Activated CD4-positive, alpha-beta memory T cell treated with anti-CD3 and anti-CD28 coated beads for 36 hours (primary cell): ENCODE data around the gene RUNX3. TPM values are rescaled to one million over a fixed set of nuclear protein-coding genes. Genes with fewer than 3 reads are reported as not detected.
A peak's percentile ranks its signal among the peaks of the same experiment; 100 is the strongest.

Experiments
- CTCF ChIA-PET: fragments of 350-600 bp; sonication (Branson Sonifier 250); formaldehyde crosslinking; loops from one replicate; lab custom pipeline; 2021; ENCODE audit warnings: antibody characterized with exemption, inconsistent platforms; lab: Charles Lee
- POLR2A ChIA-PET: fragments of 350-600 bp; sonication (Branson Sonifier 250); formaldehyde crosslinking; loops from one replicate; lab custom pipeline; 2021; ENCODE audit warnings: antibody characterized with exemption; lab: Charles Lee
- DNase-seq: peaks from one replicate; pipeline ENCODE4 v3.0.0-alpha.2; 2020
- H3K27ac Mint-ChIP-seq: one replicate; pipeline ENCODE4 v1.8.0; 2021; ENCODE audit warnings: mixed read lengths
- H3K27me3 Mint-ChIP-seq: one replicate; pipeline ENCODE4 v1.8.0; 2021; ENCODE audit warnings: mixed read lengths
- H3K36me3 Mint-ChIP-seq: one replicate; pipeline ENCODE4 v1.8.0; 2021; ENCODE audit warnings: mixed read lengths
- H3K4me1 Mint-ChIP-seq: one replicate; pipeline ENCODE4 v1.8.0; 2021; ENCODE audit warnings: low read depth, mixed read lengths
- H3K4me3 Mint-ChIP-seq: one replicate; pipeline ENCODE4 v1.8.0; 2021; ENCODE audit warnings: mild to moderate bottlenecking, mixed read lengths
- H3K9me3 Mint-ChIP-seq: one replicate; pipeline ENCODE4 v1.8.0; 2021; ENCODE audit warnings: mixed read lengths
- intact Hi-C: fragments of 100-400 bp; cut with micrococcal nuclease; formaldehyde crosslinking; loops from one replicate; pipeline ENCODE4 v1.15.1; 2023
- total RNA-seq, 2 experiments: library from RNA; stranded (reverse); gene quantifications; one replicate each; pipeline ENCODE4 v1.2.3, GENCODE V29; 2021

The RUNX3 gene
- total RNA-seq, 2 experiments from 2014 or later, result 153 to 155 TPM

GRCh38 chr1:24890887-24891286 lies 39.2 kb downstream of the RUNX3 start:
- no peaks in the 10 kb centered on the region for H3K27me3 Mint-ChIP-seq
- no peak overlapping the region for H3K4me3 Mint-ChIP-seq
- peaks cover 10% of the 10 kb centered on the region for H3K36me3 Mint-ChIP-seq
- CTCF ChIA-PET, result interaction anchor here (1.1 kb wide), 1 partner anchor 202 kb away, joined by 3 read pairs; no protein-coding TSS in a partner anchor
- intact Hi-C loops, result no loop called here
- no peak for DNase-seq
- POLR2A ChIA-PET, result no interaction called here
- H3K4me1 Mint-ChIP-seq, result no peaks in the 10 kb centered on the region
- no peak overlapping the region for H3K27ac Mint-ChIP-seq
- H3K9me3 Mint-ChIP-seq, result peaks cover 16% of the 10 kb centered on the region

DNA sequence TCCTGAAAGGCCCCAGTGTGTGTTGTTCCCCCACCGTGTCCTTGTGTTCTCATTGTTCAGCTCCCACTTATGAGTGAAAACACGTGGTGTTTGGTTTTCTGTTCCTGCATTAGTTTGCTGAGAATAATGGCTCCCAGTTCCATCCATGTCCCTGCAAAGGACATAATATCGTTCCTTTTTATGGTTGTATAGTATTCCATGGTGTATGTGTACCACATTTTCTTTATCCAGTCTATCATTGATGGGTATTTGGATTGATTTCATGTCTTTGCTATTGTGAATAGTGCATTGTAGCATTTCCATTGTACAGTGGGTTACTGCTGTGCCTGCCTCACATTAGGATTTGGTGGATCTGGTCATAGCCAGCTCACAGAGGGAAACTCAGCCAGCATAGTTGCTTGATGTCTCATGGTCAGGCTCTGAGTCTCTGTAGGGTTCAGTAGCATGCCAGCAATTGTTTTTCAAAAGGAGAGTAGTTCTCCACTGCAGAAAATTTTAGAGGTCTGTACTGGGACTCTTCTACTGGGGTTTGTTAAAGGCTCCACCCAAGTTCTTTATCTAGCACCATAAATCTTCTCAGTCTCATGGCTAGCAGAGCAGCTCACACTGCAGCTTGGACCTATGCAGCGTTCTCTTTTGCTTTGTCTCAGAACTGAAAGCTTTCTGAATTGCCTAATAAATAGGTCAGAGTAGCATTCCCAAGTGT lies 41.0 kb downstream of the RUNX3 start:
- Mint-ChIP-seq H3K27ac (no peak overlapping the region), H3K4me1 (no peaks in the 10 kb centered on the region), H3K9me3 (peaks cover 23% of the 10 kb centered on the region), H3K27me3 (no peaks in the 10 kb centered on the region), H3K4me3 (no peak overlapping the region), H3K36me3 (peaks cover 16% of the 10 kb centered on the region)
- POLR2A ChIA-PET, result no interaction called here
- CTCF ChIA-PET, result no interaction called here
- intact Hi-C loops, result no loop called here
- no peak for DNase-seq

DNA sequence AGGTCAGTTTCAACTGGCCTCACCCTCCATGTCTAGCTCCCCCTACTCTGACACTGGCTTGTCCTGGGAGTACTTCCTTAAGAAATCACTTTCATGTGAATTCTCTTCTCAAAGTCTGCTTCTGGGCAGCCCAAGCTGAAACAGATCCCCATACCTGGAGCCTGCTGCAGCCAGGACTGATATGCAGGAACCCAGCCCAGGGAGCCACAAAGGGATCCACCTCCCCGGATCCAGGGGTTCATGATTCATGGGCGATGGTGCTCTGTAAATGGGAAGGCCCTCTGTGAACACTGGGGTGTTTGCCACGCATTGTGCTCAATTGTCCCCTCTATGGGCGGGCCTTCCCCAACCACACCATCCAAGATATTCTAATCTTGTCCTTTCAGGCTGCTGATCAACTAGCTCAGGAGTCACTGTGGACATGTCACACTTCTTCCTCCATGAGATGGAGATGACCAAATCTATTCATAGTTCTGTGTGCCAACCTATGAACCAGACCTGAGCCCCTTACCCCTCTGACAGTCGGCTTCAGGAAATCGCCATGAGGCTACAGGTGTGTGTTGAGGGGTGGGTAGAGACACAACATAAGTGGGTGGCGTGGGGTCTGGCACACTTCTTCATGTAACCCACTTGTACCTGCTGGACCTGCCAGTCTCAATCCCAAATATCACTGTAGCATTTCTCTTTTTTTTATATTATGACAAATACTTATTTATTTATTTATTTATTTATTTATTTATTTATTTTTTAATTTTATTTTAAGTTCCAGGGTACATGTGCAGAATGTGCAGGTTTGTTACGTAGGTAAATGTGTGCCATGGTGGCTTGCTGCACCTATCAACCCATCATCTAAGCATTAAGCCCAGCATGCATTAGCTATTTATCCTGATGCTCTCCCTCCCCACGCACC lies 41.8 kb downstream of the RUNX3 start:
- peak; percentile 3 for DNase-seq
- POLR2A ChIA-PET, result interaction anchor here (0.7 kb wide), 1 partner anchor 18 kb away, joined by 3 read pairs; no protein-coding TSS in a partner anchor
- peaks cover 30% of the 10 kb centered on the region for H3K9me3 Mint-ChIP-seq
- intact Hi-C loops, result no loop called here
- CTCF ChIA-PET, result no interaction called here
- H3K36me3 Mint-ChIP-seq, result peaks cover 18% of the 10 kb centered on the region
- H3K4me1 Mint-ChIP-seq, result no peaks in the 10 kb centered on the region
- H3K27me3 Mint-ChIP-seq, result no peaks in the 10 kb centered on the region
- no peak overlapping the region for H3K4me3 Mint-ChIP-seq
- H3K27ac Mint-ChIP-seq, result no peak overlapping the region

GRCh38 chr1:24886241-24886640 lies 43.8 kb downstream of the RUNX3 start:
- ChIA-PET POLR2A (no interaction called here), CTCF (interaction anchor here (1.2 kb wide), 1 partner anchor 12 kb away, joined by 6 read pairs; no protein-coding TSS in a partner anchor)
- Mint-ChIP-seq H3K9me3 (peaks cover 18% of the 10 kb centered on the region), H3K4me1 (no peaks in the 10 kb centered on the region), H3K27me3 (no peaks in the 10 kb centered on the region), H3K36me3 (peaks cover 8% of the 10 kb centered on the region), H3K27ac (no peak overlapping the region), H3K4me3 (no peak overlapping the region)
- intact Hi-C loops, result no loop called here
- no peak for DNase-seq

DNA sequence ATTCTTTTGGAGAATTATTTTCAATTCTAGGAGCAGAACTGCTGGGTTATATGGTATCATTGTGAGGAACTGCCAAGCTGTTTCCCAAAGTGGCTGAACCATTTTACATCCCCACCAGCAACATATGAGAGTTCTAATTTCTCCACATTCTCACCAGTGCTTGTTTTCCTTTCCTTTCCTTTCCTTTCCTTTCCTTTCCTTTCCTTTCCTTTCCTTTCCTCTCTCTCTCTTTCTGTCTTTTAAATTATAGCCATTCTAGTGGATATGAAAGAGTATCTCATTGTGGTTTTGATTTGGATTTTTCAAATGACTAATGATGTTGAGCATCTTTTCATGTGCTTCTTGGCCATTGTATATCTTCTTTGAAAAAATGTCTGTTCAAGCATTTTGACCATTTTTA lies 45.3 kb downstream of the RUNX3 start:
- POLR2A ChIA-PET, result no interaction called here

DNA sequence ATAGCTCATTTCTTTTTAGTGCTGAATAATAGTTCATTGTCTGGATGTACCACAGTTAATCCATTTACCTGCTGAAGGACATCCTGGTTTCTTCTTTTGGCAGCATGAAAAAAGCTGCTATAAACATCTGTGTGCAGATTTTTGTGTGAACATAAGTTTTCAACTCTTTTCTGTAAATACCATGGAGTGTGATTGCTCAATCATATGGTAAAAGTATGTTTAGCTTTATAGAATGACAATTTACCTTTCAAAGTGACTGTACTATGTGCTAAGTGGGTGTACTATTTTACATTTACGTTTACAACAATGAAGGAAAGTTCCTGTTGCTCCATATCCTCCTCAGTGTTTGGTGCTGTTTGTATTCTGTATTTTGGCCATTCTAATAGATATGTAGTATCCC lies 49.0 kb downstream of the RUNX3 start:
- Mint-ChIP-seq H3K4me3 (no peak overlapping the region), H3K36me3 (peaks cover 8% of the 10 kb centered on the region), H3K27me3 (no peaks in the 10 kb centered on the region), H3K4me1 (no peaks in the 10 kb centered on the region), H3K27ac (no peak overlapping the region), H3K9me3 (peaks cover 18% of the 10 kb centered on the region)
- DNase-seq, result no peak
- ChIA-PET POLR2A (no interaction called here), CTCF (interaction anchor here (1.5 kb wide), 1 partner anchor 17 kb away, joined by 5 read pairs; no protein-coding TSS in a partner anchor)
- intact Hi-C loops, result no loop called here

More for the DNA sequence above, 45.3 kb downstream of the RUNX3 start:
- CTCF ChIA-PET, result no interaction called here
- H3K4me3 Mint-ChIP-seq, result no peak overlapping the region
- peaks cover 8% of the 10 kb centered on the region for H3K36me3 Mint-ChIP-seq
- intact Hi-C loops, result no loop called here
- H3K27ac Mint-ChIP-seq, result no peak overlapping the region
- H3K9me3 Mint-ChIP-seq, result peaks cover 18% of the 10 kb centered on the region
- H3K4me1 Mint-ChIP-seq, result no peaks in the 10 kb centered on the region
- no peaks in the 10 kb centered on the region for H3K27me3 Mint-ChIP-seq
- no peak for DNase-seq

DNA sequence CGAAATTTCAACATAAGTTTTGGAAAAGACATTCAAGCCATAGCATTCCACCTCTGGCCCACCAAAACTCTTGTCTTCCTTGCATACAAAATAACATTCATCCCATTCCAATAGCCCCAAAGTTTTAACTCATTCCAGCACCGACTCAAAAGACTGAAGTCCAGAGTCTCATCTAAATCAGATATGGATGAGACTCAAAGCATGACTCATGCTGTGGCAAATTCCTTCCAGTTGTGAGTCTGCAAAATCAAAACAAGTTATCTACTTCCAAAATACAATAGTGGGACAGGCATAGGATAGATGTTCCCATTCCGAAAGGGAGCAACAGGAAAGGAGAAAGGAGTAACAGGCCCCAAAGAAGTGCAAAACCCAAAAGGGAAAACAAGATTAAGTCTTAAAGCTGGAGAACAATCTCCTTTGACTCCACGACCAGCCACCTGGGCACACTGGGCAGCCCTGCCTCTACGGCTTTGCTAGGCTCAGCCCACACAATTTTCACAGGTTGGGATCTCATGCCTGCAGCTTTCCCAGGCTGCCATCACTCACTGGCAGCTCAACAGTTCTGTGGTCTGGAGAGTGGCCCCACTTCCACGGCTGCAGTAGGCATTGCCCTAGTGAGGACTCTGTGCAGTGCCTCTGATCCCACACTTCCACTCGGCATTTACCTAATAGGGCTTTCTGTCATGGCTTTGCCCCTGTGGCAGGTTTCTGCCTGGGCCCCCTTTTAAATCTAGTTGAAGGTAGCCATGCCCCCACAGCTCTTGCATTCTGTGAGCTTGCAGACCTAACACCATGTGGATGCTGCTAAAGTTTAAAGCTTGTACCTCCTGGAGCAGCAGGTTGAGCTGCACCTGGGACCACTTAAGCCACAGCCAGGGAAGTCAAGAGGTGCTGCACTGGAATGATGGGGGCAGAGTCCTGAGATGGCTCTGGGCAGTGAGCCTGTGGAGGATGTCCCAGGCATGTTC lies 51.0 kb downstream of the RUNX3 start:
- ChIA-PET POLR2A (no interaction called here), CTCF (interaction anchor here (1.0 to 1.5 kb wide), 2 partner anchors 19 to 269 kb away, joined by 3 to 5 read pairs; no protein-coding TSS in a partner anchor)
- Mint-ChIP-seq H3K4me1 (no peaks in the 10 kb centered on the region), H3K36me3 (peaks cover 1% of the 10 kb centered on the region), H3K27ac (no peak overlapping the region), H3K27me3 (no peaks in the 10 kb centered on the region), H3K4me3 (no peak overlapping the region), H3K9me3 (peaks cover 10% of the 10 kb centered on the region)
- DNase-seq, result no peak
- intact Hi-C loops, result no loop called here

DNA sequence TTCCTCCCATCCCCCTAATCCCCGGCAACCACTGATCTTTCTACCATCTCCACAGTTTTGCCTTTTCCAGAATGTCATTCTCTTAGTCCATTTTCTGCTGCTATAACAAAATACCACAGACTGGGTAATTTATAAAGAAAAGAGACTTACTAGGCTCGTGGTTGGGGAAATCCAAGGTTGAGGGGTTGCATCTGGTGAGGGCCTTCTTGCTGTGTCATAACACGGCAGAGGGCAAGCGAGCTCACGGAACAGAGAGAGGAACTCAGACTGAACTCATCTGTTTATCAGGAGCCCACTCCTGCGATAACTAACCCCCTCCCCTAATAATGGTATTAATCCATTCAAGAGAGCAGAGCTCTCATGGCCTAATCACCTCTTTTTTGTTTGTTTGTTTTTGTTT lies 52.0 kb downstream of the RUNX3 start:
- H3K27ac Mint-ChIP-seq, result no peak overlapping the region
- DNase-seq, result peak; percentile 7
- H3K36me3 Mint-ChIP-seq, result no peaks in the 10 kb centered on the region
- no peaks in the 10 kb centered on the region for H3K4me1 Mint-ChIP-seq
- ChIA-PET CTCF (interaction anchor here (0.8 kb wide), 1 partner anchor 18 kb away, joined by 3 read pairs; no protein-coding TSS in a partner anchor), POLR2A (no interaction called here)
- intact Hi-C loops, result no loop called here
- peaks cover 1% of the 10 kb centered on the region for H3K9me3 Mint-ChIP-seq
- H3K27me3 Mint-ChIP-seq, result no peaks in the 10 kb centered on the region
- no peak overlapping the region for H3K4me3 Mint-ChIP-seq

DNA sequence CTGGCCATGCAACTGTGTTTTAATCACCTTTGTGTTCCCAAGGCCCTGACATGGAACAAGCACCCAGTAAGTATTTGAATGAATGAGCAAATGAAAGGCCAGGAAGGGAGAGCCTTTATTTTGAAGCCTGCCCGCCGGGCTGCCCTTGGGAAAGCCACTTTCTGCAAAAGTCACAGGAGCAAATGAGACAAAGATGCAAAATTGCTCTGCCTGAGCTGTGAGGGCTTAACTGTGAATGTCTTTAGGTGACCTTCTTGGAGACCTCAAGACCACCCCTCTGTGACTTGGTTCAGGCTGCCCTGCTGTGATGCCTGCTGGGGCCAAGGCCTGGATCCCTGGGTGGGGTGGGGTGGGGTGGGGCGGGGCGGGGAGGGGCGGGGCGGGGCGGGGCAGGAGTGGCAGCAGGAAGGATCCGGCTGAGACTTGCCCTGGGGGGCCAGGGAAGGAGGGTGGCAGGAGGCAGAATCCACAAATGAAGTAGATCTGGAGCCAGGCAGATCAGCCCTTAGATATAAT lies 54.0 kb downstream of the RUNX3 start:
- H3K4me3 Mint-ChIP-seq, result no peak overlapping the region
- H3K36me3 Mint-ChIP-seq, result no peaks in the 10 kb centered on the region
- no peaks in the 10 kb centered on the region for H3K27me3 Mint-ChIP-seq
- peak; percentile 4 for DNase-seq
- ChIA-PET CTCF (no interaction called here), POLR2A (no interaction called here)
- no peaks in the 10 kb centered on the region for H3K9me3 Mint-ChIP-seq
- intact Hi-C loops, result no loop called here
- H3K27ac Mint-ChIP-seq, result no peak overlapping the region
- peaks cover 2% of the 10 kb centered on the region for H3K4me1 Mint-ChIP-seq

GRCh38 chr1:24875257-24875656 lies 54.8 kb downstream of the RUNX3 start:
- ChIA-PET POLR2A (no interaction called here), CTCF (no interaction called here)
- intact Hi-C loops, result no loop called here
- peak; percentile 5 for DNase-seq
- Mint-ChIP-seq H3K36me3 (no peaks in the 10 kb centered on the region), H3K4me1 (peaks cover 6% of the 10 kb centered on the region), H3K9me3 (no peaks in the 10 kb centered on the region), H3K27ac (no peak overlapping the region), H3K4me3 (no peak overlapping the region), H3K27me3 (no peaks in the 10 kb centered on the region)

- H3K4me1 Mint-ChIP-seq, result peaks cover 6% of the 10 kb centered on the region
- no peaks in the 10 kb centered on the region for H3K36me3 Mint-ChIP-seq
- CTCF ChIA-PET, result interaction anchor here (0.8 kb wide), 1 partner anchor 227 kb away, joined by 3 read pairs; no protein-coding TSS in a partner anchor
- no peak overlapping the region for H3K27ac Mint-ChIP-seq
- no peak overlapping the region for H3K4me3 Mint-ChIP-seq
- no peaks in the 10 kb centered on the region for H3K9me3 Mint-ChIP-seq
- intact Hi-C loops, result no loop called here
- peak; percentile 1 for DNase-seq
- POLR2A ChIA-PET, result no interaction called here
- H3K27me3 Mint-ChIP-seq, result no peaks in the 10 kb centered on the region
These were observed 55.4 kb downstream of the RUNX3 start for GRCh38 chr1:24874611-24875234.
